GM12874 (cell line): Measurements from ENCODE around the gene PFN2.

ENCODE experiments used
- CTCF ChIP-seq: IDR thresholded peaks from 2 replicates; pipeline ENCODE4 v1.5.1; 2011; ENCODE audit warnings: low read depth, mild to moderate bottlenecking, control low read depth, low read length, moderate library complexity; ENCODE audit not compliant: insufficient read depth

Gene PFN2

GRCh38 chr3:149999421-149999820 is 28.7 kb upstream of the PFN2 start:
- no peak for TF ChIP-seq CTCF

- no peak for TF ChIP-seq CTCF
Observed at GRCh38 chr3:149998946-149999345, 28.3 kb upstream of the PFN2 start.

- no peak for TF ChIP-seq CTCF
Observed at GRCh38 chr3:149992416-149993058, 21.8 kb upstream of the PFN2 start.

GRCh38 chr3:149990423-149990948 is 19.8 kb upstream of the PFN2 start:
- TF ChIP-seq CTCF, result no peak

- TF ChIP-seq CTCF, result no peak
Observed at GRCh38 chr3:149989307-149989706, 18.6 kb upstream of the PFN2 start.

GRCh38 chr3:149983628-149984027 is 12.9 kb upstream of the PFN2 start:
- TF ChIP-seq CTCF, result no peak

GRCh38 chr3:149977386-149977785 is 6.7 kb upstream of the PFN2 start:
- TF ChIP-seq CTCF, result no peak
